ENCODE results near the gene ESRRA. TPM values are rescaled to one million over a fixed set of nuclear protein-coding genes. Genes with fewer than 3 reads are reported as not detected.

The ESRRA gene
- total RNA-seq, 2 experiments from 2014 or later, result 28.6 to 57.8 TPM

- peak within 1 kb of the TSS; percentile 57; the same call in 1 of the 2 replicates for H2AFZ ChIP-seq (ENCODE audit: low read length)
- peak within 1 kb of the TSS; percentile 83 for H3K4me3 ChIP-seq (ENCODE audit: low read depth, low read length, poor library complexity, severe bottlenecking)
- peak; percentile 99 for DNase-seq (ENCODE audit: low spot score)
- H4K20me1 ChIP-seq (ENCODE audit: insufficient read depth, low read length), result no peaks in the 10 kb centered on the region
- TF ChIP-seq EZH2phosphoT487 (IDR thresholded peaks at IDR 0.05; ENCODE audit: borderline replicate concordance, low read depth, low read length) (no peak), CTCF (conservative IDR thresholded peaks at IDR 0.05; ENCODE audit: low read length) (no peak)
- peaks cover 29% of the 10 kb centered on the region for H3K4me1 ChIP-seq (ENCODE audit: insufficient read depth, low read length, poor library complexity, severe bottlenecking)
- H3K27ac ChIP-seq (ENCODE audit: low read depth, low read length, poor library complexity, severe bottlenecking), result peak within 1 kb of the TSS; percentile 88
- no TSS peak for BruUV-seq (replicated peaks)
- H3K9me2 ChIP-seq (ENCODE audit: insufficient read depth, low read length), result no peaks in the 10 kb centered on the region
- CTCF ChIA-PET (ENCODE audit: unreplicated experiment), result interaction anchor here (0.6 to 2.1 kb wide), 16 partner anchors 9 to 458 kb away, joined by 3 to 33 read pairs (median 4); partner anchors contain the start of genes ESRRA and FERMT3
- intact Hi-C loops (cut with micrococcal nuclease; ENCODE audit: unreplicated experiment), result loop anchor here (1.0 kb wide), 3 partner anchors 12 to 38 kb away; partner anchors contain the start of gene ESRRA
- peak within 1 kb of the TSS; percentile 79 for H3K4me2 ChIP-seq (ENCODE audit: low read length)
- no peaks in the 10 kb centered on the region for H3K9me3 ChIP-seq (ENCODE audit: low read length)
- H3K36me3 ChIP-seq (ENCODE audit: insufficient read depth, low read length), result peaks cover 76% of the 10 kb centered on the region
- POLR2A ChIA-PET, result interaction anchor here (0.6 to 2.3 kb wide), 23 partner anchors 10 to 684 kb away, joined by 3 to 22 read pairs (median 4); partner anchors contain the start of genes BAD, CCDC88B, ESRRA and FERMT3
- peaks cover 17% of the 10 kb centered on the region; the same call in 1 of the 2 replicates for H3K79me2 ChIP-seq (ENCODE audit: insufficient read depth, low read depth, low read length)
Observed at GRCh38 chr11:64317325-64317960, 12.1 kb downstream of the ESRRA start, which contains the start of gene TRMT112. Gene TRMT112, minus strand, starts transcription at chr11:64317559. Its CDS starts 33 bp downstream, at chr11:64317526.

GRCh38 chr11:64317961-64318765 is 12.8 kb downstream of the ESRRA start, which contains the start of gene PRDX5:
Gene PRDX5, plus strand, starts transcription at chr11:64318121. Its CDS starts 95 bp downstream, at chr11:64318216.
- ChIA-PET POLR2A (interaction anchor here (0.5 to 2.3 kb wide), 26 partner anchors 11 to 684 kb away, joined by 3 to 22 read pairs (median 4); partner anchors contain the start of genes BAD, CCDC88B, ESRRA and FERMT3), CTCF (ENCODE audit: unreplicated experiment) (interaction anchor here (0.6 to 2.1 kb wide), 16 partner anchors 10 to 457 kb away, joined by 3 to 33 read pairs (median 4); partner anchors contain the start of genes ESRRA and FERMT3)
- intact Hi-C loops (cut with micrococcal nuclease; ENCODE audit: unreplicated experiment), result loop anchor here (1.0 to 2.0 kb wide), 5 partner anchors 13 to 37 kb away; partner anchors contain the start of genes CCDC88B and ESRRA
- Histone ChIP-seq H3K36me3 (ENCODE audit: insufficient read depth, low read length) (peaks cover 76% of the 10 kb centered on the region), H3K79me2 (ENCODE audit: insufficient read depth, low read depth, low read length) (peaks cover 17% of the 10 kb centered on the region; the same call in 1 of the 2 replicates), H2AFZ (ENCODE audit: low read length) (peak within 1 kb of the TSS; percentile 57; the same call in 1 of the 2 replicates), H3K9me3 (ENCODE audit: low read length) (no peaks in the 10 kb centered on the region), H3K27ac (ENCODE audit: low read depth, low read length, poor library complexity, severe bottlenecking) (peak within 1 kb of the TSS; percentile 88), H3K4me3 (ENCODE audit: low read depth, low read length, poor library complexity, severe bottlenecking) (peak within 1 kb of the TSS; percentile 83), H3K4me1 (ENCODE audit: insufficient read depth, low read length, poor library complexity, severe bottlenecking) (peaks cover 29% of the 10 kb centered on the region), H3K4me2 (ENCODE audit: low read length) (peak within 1 kb of the TSS; percentile 79), H3K9me2 (ENCODE audit: insufficient read depth, low read length) (no peaks in the 10 kb centered on the region), H4K20me1 (ENCODE audit: insufficient read depth, low read length) (no peaks in the 10 kb centered on the region)
- peak; percentile 98 for DNase-seq (ENCODE audit: low spot score)
- no TSS peak for BruUV-seq (replicated peaks)
- TF ChIP-seq EZH2phosphoT487 (IDR thresholded peaks at IDR 0.05; ENCODE audit: borderline replicate concordance, low read depth, low read length) (no peak), CTCF (conservative IDR thresholded peaks at IDR 0.05; ENCODE audit: low read length) (peak; percentile 70)

Data from OCI-LY7 (cell line).